GM12892 (cell line): ENCODE results near the gene FHL2.

Experiments
- POLR2A ChIP-seq: IDR thresholded peaks from 2 replicates; pipeline ENCODE4 v1.6.1; 2011; ENCODE audit warnings: low read depth, low read length, control low read depth
- TAF1 ChIP-seq: IDR thresholded peaks from 2 replicates; pipeline ENCODE4 v1.6.1; 2011; ENCODE audit warnings: low read depth, mild to moderate bottlenecking, control low read depth, low read length, borderline replicate concordance

GRCh38 chr2:105415007-105415406, 16.2 kb upstream of the FHL2 start:
- TF ChIP-seq POLR2A, result no peak
- no peak for TF ChIP-seq TAF1
